WTC11 (cell line): Measurements from ENCODE around the gene RBFOX2. TPM values are rescaled to one million over a fixed set of nuclear protein-coding genes. Genes with fewer than 3 reads are reported as not detected.

Source experiments
- ATAC-seq: fragments of 200-7000 bp; cut with Tn5 transposase; 2 replicates; pipeline ENCODE4 v1.10.0; 2021; ENCODE audit warnings: mild to moderate bottlenecking, moderate library complexity
- CTCF ChIA-PET: fragments of 300-600 bp; sonication (Branson Sonifier 250); formaldehyde crosslinking; loops from one replicate; lab custom pipeline; 2021; ENCODE audit warnings: antibody characterized with exemption; lab: Charles Lee
- POLR2A ChIA-PET: fragments of 350-600 bp; sonication (Branson Sonifier 250); formaldehyde crosslinking; loops from one replicate; lab custom pipeline; 2021; ENCODE audit warnings: antibody characterized with exemption; lab: Charles Lee
- DNase-seq: peaks from one replicate; pipeline ENCODE4 v3.0.0; 2021; ENCODE audit warnings: low spot score
- H3K27ac Mint-ChIP-seq: 2 replicates; pipeline ENCODE4 v1.8.0; 2021; ENCODE audit warnings: mixed read lengths
- H3K27me3 Mint-ChIP-seq: 2 replicates; pipeline ENCODE4 v1.8.0; 2021; ENCODE audit warnings: low read depth, mild to moderate bottlenecking, moderate library complexity, mixed read lengths
- H3K36me3 Mint-ChIP-seq: 2 replicates; pipeline ENCODE4 v1.8.0; 2021; ENCODE audit warnings: mixed read lengths
- H3K4me1 Mint-ChIP-seq: 2 replicates; pipeline ENCODE4 v1.8.0; 2022; ENCODE audit warnings: mixed read lengths
- H3K4me3 Mint-ChIP-seq: 2 replicates; pipeline ENCODE4 v1.8.0; 2021; ENCODE audit warnings: mild to moderate bottlenecking, moderate library complexity, mixed read lengths
- H3K9me3 Mint-ChIP-seq: 2 replicates; pipeline ENCODE4 v1.8.0; 2021; ENCODE audit warnings: mixed read lengths
- CREB1 ChIP-seq: sonication (generic); formaldehyde crosslinking; IDR thresholded peaks from 2 replicates; pipeline ENCODE4 v1.8.0; 2023; ENCODE audit warnings: mild to moderate bottlenecking, missing genetic modification reagents
- ELF4 ChIP-seq: sonication (generic); formaldehyde crosslinking; IDR thresholded peaks from 2 replicates; pipeline ENCODE4 v1.8.1; 2022; ENCODE audit warnings: low read depth, mild to moderate bottlenecking, moderate library complexity, missing genetic modification reagents
- EMX1 ChIP-seq: fragments of 250-450 bp; sonication (Bioruptor Pico); IDR thresholded peaks from 2 replicates; pipeline ENCODE4 v1.8.0; 2021; ENCODE audit warnings: mild to moderate bottlenecking
- GTF2I ChIP-seq: fragments of 250-450 bp; sonication (Bioruptor Pico); conservative IDR thresholded peaks from 2 replicates; pipeline ENCODE4 v1.4.0; 2021; ENCODE audit warnings: mild to moderate bottlenecking
- NFATC4 ChIP-seq: fragments of 250-450 bp; sonication (Bioruptor Pico); IDR thresholded peaks from 2 replicates; pipeline ENCODE4 v1.9.0; 2021; ENCODE audit warnings: mild to moderate bottlenecking
- NFYB ChIP-seq: sonication (generic); formaldehyde crosslinking; conservative IDR thresholded peaks from 2 replicates; pipeline ENCODE4 v1.8.0; 2022; ENCODE audit warnings: low read depth, missing genetic modification reagents
- NR1H2 ChIP-seq: sonication (generic); formaldehyde crosslinking; IDR thresholded peaks from 2 replicates; pipeline ENCODE4 v1.9.0; 2021; ENCODE audit warnings: mild to moderate bottlenecking, moderate library complexity, missing genetic modification reagents
- NR3C1 ChIP-seq: sonication (generic); formaldehyde crosslinking; conservative IDR thresholded peaks from 2 replicates; pipeline ENCODE4 v1.8.1; 2023; ENCODE audit warnings: low read depth, mild to moderate bottlenecking, missing genetic modification reagents
- SMAD3 ChIP-seq: sonication (generic); formaldehyde crosslinking; IDR thresholded peaks from 2 replicates; pipeline ENCODE4 v1.8.0; 2022; ENCODE audit warnings: missing genetic modification reagents, mild to moderate bottlenecking, borderline replicate concordance
- SOX15 ChIP-seq: fragments of 250-450 bp; sonication (Bioruptor Pico); IDR thresholded peaks from 2 replicates; pipeline ENCODE4 v1.9.0; 2021; ENCODE audit warnings: mild to moderate bottlenecking
- ZNF396 ChIP-seq: fragments of 250-450 bp; sonication (Bioruptor Pico); IDR thresholded peaks from 2 replicates; pipeline ENCODE4 v1.8.0; 2021; ENCODE audit warnings: mild to moderate bottlenecking, moderate library complexity, borderline replicate concordance
- total RNA-seq: library from RNA; stranded (reverse); gene quantifications from 3 replicates; pipeline ENCODE4 v1.2.3, GENCODE V29; 2021
- TF ChIP-seq, protein P1 (sequence below): fragments of 250-450 bp; sonication (Bioruptor Pico); IDR thresholded peaks from 2 replicates; pipeline ENCODE4 v1.9.0; 2021; ENCODE audit warnings: mild to moderate bottlenecking
- TF ChIP-seq, protein P2 (sequence below): fragments of 200-600 bp; IDR thresholded peaks from 2 replicates; pipeline ENCODE4 v1.8.0; 2022; ENCODE audit warnings: antibody characterized with exemption
- TF ChIP-seq, protein P3 (sequence below): sonication (generic); formaldehyde crosslinking; IDR thresholded peaks from 2 replicates; pipeline ENCODE4 v1.8.0; 2022; ENCODE audit warnings: mild to moderate bottlenecking, missing genetic modification reagents
- TF ChIP-seq, protein P4 (sequence below): sonication (generic); formaldehyde crosslinking; IDR thresholded peaks from 2 replicates; pipeline ENCODE4 v1.8.1; 2023; ENCODE audit warnings: mild to moderate bottlenecking, missing genetic modification reagents
- TF ChIP-seq, protein P5 (sequence below): sonication (generic); formaldehyde crosslinking; conservative IDR thresholded peaks from 2 replicates; pipeline ENCODE4 v1.8.1; 2023; ENCODE audit warnings: mild to moderate bottlenecking, low read depth, missing genetic modification reagents, moderate library complexity
- TF ChIP-seq, protein P6 (sequence below): sonication (generic); formaldehyde crosslinking; conservative IDR thresholded peaks from 2 replicates; pipeline ENCODE4 v1.8.1; 2022; ENCODE audit warnings: mild to moderate bottlenecking, missing genetic modification reagents
- TF ChIP-seq, protein P7 (sequence below): sonication (generic); formaldehyde crosslinking; IDR thresholded peaks from 2 replicates; pipeline ENCODE4 v1.8.0; 2022; ENCODE audit warnings: mild to moderate bottlenecking, missing genetic modification reagents

The RBFOX2 gene
- total RNA-seq, 1 experiment from 2014 or later, result 107 TPM

DNA sequence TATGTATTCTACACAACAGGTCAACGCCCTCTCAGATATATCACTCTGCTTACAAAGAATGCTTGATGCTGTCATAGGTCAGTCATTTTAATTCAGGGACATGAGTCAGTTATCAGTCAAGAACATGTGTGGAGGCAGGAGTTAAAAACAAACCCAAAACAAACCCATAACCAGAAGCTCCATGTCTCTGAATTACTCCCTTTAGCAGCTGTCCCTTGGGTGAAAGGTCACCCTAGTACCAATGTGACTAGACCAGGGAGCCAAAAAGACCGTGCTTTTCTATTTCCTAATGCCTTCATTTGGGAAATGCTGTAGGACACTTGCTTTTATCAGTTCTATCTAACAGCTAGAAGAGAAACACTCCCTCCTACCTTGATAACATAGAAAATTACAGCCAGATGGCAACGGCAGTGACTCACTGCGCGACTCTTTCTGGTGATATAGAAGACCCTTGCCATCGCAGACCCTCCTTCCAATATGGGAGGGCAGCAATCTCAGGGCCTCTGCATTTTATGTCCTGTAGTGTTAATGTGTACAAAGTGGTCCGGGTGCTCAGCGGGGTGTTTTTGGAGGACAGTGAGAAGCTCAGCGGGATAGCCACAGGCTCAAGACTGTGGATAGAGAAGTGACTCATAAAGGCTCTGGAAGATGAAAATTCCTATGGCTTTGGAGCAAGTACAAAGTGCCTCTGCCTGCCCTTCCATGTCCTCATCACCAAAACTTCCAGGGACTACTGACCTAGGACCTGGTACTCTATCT, 286.1 kb downstream of the RBFOX2 start:
- H3K27ac Mint-ChIP-seq, result peak overlapping the region; percentile 50; the same call in 1 of the 2 replicates

DNA sequence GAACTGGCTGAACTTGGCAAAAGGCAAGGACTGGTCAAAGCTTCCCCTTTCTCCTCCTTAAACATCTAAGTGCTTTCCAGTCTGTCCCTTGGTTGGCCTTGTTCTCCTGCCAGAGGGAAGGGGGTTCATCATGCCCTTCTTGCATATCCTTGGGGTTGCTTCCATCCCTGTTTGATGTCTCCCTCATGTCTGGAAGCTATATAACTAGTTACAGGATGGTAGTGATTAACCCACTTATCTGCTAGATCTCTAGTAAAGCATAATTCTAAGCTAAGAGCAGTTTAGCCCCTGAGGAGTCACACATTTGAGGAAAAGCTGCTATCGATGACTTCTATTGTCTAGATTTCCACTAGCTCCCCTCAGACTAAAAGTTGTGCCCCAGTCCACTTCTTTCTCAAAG, 288.0 kb downstream of the RBFOX2 start:
- Mint-ChIP-seq H3K4me3 (no peak overlapping the region), H3K4me1 (peaks cover 29% of the 10 kb centered on the region), H3K36me3 (peaks cover 34% of the 10 kb centered on the region), H3K9me3 (peaks cover 13% of the 10 kb centered on the region), H3K27me3 (no peaks in the 10 kb centered on the region), H3K27ac (peak overlapping the region; percentile 20; the same call in 1 of the 2 replicates)
- TF ChIP-seq, protein P1, sequence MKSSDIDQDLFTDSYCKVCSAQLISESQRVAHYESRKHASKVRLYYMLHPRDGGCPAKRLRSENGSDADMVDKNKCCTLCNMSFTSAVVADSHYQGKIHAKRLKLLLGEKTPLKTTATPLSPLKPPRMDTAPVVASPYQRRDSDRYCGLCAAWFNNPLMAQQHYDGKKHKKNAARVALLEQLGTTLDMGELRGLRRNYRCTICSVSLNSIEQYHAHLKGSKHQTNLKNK, result no peak
- TF ChIP-seq GTF2I (CRISPR knock-in tag) (no peak), ELF4 (CRISPR knock-in tag) (no peak), SMAD3 (no peak), NFYB (CRISPR knock-in tag) (no peak), NFATC4 (no peak)
- TF ChIP-seq, protein P2, sequence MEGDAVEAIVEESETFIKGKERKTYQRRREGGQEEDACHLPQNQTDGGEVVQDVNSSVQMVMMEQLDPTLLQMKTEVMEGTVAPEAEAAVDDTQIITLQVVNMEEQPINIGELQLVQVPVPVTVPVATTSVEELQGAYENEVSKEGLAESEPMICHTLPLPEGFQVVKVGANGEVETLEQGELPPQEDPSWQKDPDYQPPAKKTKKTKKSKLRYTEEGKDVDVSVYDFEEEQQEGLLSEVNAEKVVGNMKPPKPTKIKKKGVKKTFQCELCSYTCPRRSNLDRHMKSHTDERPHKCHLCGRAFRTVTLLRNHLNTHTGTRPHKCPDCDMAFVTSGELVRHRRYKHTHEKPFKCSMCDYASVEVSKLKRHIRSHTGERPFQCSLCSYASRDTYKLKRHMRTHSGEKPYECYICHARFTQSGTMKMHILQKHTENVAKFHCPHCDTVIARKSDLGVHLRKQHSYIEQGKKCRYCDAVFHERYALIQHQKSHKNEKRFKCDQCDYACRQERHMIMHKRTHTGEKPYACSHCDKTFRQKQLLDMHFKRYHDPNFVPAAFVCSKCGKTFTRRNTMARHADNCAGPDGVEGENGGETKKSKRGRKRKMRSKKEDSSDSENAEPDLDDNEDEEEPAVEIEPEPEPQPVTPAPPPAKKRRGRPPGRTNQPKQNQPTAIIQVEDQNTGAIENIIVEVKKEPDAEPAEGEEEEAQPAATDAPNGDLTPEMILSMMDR, result no peak
- DNase-seq, result no peak
- POLR2A ChIA-PET, result no interaction called here
- no peak for ATAC-seq
- CTCF ChIA-PET, result interaction anchor here (1.6 kb wide), 1 partner anchor 109 kb away, joined by 6 read pairs; no protein-coding TSS in a partner anchor

More for the DNA sequence above, 286.1 kb downstream of the RBFOX2 start:
- DNase-seq (no peak), ATAC-seq (no peak)
- Mint-ChIP-seq H3K9me3 (no peaks in the 10 kb centered on the region), H3K4me3 (no peak overlapping the region), H3K4me1 (peaks cover 42% of the 10 kb centered on the region), H3K27me3 (no peaks in the 10 kb centered on the region), H3K36me3 (peaks cover 19% of the 10 kb centered on the region)
- ChIA-PET CTCF (interaction anchor here (0.6 to 1.6 kb wide), 5 partner anchors 25 to 323 kb away, joined by 4 to 6 read pairs (median 4); partner anchors contain the start of gene APOL5), POLR2A (no interaction called here)
- TF ChIP-seq CREB1 (CRISPR knock-in tag) (no peak), NR1H2 (CRISPR knock-in tag) (no peak), ZNF396 (CRISPR knock-in tag) (no peak)
- TF ChIP-seq, protein P3, sequence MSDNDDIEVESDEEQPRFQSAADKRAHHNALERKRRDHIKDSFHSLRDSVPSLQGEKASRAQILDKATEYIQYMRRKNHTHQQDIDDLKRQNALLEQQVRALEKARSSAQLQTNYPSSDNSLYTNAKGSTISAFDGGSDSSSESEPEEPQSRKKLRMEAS (CRISPR knock-in tag), result no peak
- TF ChIP-seq, protein P4, sequence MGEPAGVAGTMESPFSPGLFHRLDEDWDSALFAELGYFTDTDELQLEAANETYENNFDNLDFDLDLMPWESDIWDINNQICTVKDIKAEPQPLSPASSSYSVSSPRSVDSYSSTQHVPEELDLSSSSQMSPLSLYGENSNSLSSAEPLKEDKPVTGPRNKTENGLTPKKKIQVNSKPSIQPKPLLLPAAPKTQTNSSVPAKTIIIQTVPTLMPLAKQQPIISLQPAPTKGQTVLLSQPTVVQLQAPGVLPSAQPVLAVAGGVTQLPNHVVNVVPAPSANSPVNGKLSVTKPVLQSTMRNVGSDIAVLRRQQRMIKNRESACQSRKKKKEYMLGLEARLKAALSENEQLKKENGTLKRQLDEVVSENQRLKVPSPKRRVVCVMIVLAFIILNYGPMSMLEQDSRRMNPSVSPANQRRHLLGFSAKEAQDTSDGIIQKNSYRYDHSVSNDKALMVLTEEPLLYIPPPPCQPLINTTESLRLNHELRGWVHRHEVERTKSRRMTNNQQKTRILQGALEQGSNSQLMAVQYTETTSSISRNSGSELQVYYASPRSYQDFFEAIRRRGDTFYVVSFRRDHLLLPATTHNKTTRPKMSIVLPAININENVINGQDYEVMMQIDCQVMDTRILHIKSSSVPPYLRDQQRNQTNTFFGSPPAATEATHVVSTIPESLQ (CRISPR knock-in tag), result no peak
- TF ChIP-seq, protein P5, sequence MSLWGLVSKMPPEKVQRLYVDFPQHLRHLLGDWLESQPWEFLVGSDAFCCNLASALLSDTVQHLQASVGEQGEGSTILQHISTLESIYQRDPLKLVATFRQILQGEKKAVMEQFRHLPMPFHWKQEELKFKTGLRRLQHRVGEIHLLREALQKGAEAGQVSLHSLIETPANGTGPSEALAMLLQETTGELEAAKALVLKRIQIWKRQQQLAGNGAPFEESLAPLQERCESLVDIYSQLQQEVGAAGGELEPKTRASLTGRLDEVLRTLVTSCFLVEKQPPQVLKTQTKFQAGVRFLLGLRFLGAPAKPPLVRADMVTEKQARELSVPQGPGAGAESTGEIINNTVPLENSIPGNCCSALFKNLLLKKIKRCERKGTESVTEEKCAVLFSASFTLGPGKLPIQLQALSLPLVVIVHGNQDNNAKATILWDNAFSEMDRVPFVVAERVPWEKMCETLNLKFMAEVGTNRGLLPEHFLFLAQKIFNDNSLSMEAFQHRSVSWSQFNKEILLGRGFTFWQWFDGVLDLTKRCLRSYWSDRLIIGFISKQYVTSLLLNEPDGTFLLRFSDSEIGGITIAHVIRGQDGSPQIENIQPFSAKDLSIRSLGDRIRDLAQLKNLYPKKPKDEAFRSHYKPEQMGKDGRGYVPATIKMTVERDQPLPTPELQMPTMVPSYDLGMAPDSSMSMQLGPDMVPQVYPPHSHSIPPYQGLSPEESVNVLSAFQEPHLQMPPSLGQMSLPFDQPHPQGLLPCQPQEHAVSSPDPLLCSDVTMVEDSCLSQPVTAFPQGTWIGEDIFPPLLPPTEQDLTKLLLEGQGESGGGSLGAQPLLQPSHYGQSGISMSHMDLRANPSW (CRISPR knock-in tag), result no peak

DNA sequence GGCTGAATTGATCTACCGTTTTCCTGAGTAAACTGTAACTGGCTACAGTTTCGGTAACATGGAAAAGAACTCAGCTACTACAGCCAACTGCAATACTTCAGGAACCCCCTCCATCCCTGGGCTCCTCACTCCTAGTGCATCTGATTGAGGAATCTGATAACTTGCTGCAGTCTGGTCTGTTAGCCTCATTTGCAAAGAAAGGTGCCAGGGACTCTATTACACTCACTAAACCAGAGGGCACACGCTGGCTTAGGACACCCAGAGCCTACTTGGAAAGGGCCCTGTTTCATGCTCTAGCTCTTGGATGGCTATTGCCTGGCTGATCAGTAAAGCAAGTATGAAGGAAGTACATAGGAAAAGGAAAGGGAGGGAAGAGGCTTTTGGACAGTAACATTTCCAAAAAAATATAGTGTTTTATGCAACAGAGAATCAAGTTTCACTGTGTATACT, 288.7 kb downstream of the RBFOX2 start:
- H3K36me3 Mint-ChIP-seq, result peaks cover 32% of the 10 kb centered on the region
- H3K27me3 Mint-ChIP-seq, result no peaks in the 10 kb centered on the region
- DNase-seq (no peak), ATAC-seq (no peak)
- no peak overlapping the region for H3K27ac Mint-ChIP-seq
- ChIA-PET CTCF (interaction anchor here (1.3 to 1.7 kb wide), 3 partner anchors 56 to 113 kb away, joined by 4 to 11 read pairs (median 5); no protein-coding TSS in a partner anchor), POLR2A (no interaction called here)
- H3K9me3 Mint-ChIP-seq, result peaks cover 17% of the 10 kb centered on the region
- H3K4me3 Mint-ChIP-seq, result no peak overlapping the region
- H3K4me1 Mint-ChIP-seq, result peaks cover 29% of the 10 kb centered on the region
- TF ChIP-seq EMX1 (no peak), SOX15 (CRISPR knock-in tag) (no peak), NR3C1 (CRISPR knock-in tag) (no peak)
- TF ChIP-seq, protein P6, sequence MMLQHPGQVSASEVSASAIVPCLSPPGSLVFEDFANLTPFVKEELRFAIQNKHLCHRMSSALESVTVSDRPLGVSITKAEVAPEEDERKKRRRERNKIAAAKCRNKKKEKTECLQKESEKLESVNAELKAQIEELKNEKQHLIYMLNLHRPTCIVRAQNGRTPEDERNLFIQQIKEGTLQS (CRISPR knock-in tag), result no peak
- TF ChIP-seq, protein P7, sequence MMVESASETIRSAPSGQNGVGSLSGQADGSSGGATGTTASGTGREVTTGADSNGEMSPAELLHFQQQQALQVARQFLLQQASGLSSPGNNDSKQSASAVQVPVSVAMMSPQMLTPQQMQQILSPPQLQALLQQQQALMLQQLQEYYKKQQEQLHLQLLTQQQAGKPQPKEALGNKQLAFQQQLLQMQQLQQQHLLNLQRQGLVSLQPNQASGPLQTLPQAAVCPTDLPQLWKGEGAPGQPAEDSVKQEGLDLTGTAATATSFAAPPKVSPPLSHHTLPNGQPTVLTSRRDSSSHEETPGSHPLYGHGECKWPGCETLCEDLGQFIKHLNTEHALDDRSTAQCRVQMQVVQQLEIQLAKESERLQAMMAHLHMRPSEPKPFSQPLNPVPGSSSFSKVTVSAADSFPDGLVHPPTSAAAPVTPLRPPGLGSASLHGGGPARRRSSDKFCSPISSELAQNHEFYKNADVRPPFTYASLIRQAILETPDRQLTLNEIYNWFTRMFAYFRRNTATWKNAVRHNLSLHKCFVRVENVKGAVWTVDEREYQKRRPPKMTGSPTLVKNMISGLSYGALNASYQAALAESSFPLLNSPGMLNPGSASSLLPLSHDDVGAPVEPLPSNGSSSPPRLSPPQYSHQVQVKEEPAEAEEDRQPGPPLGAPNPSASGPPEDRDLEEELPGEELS (CRISPR knock-in tag), result no peak
- TF ChIP-seq, protein P5 (CRISPR knock-in tag), result no peak
